Fibroblast of pulmonary artery (primary cell): ENCODE data around the gene CCDC170.

Source experiments
- DNase-seq: peaks from one replicate; pipeline ENCODE4 v3.0.0-alpha.2; 2010; ENCODE audit warnings: low read depth
- H3K4me3 ChIP-seq: replicated peaks from 2 replicates; pipeline ENCODE4 v1.5.1; 2011; ENCODE audit warnings: low read depth, mild to moderate bottlenecking, control low read depth, low read length, moderate library complexity
- TF ChIP-seq, protein P1 (sequence below): IDR thresholded peaks from 2 replicates; pipeline ENCODE4 v1.5.1; 2011; ENCODE audit warnings: mild to moderate bottlenecking, control low read depth, low read length, inconsistent platforms; ENCODE audit errors: missing control alignments

CCDC170 gene

DNA sequence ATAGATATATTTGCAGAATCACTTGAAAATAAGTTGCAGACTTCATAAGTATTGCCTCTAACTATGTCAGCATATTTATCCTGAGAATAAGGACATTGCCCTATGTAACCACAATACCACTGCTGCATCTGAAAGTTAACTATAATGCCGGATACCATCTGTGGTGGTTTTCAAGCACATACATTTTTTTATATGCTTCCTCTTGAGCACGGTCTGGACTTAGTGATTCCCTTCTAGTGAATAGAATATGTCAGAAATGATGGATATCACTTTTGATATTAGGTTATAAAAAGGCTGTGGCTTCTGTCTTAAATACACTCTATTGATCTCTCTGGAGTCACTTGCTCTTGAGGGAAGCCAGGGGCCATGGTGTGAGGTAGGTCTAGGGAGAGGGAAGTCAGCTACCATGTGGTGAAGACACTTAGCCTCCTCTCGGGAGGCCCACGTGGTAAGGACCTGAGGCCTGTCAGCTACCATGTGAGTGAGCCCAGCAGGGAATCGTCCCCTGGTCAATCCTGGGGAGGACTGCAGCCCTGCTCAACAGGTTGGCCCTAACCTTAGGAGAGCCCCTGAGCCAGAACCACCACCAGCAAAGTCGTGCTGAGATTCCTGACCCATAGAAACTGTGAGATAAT, 57.5 kb downstream of the CCDC170 start:
- H3K4me3 ChIP-seq, result no peak overlapping the region
- TF ChIP-seq, protein P1, sequence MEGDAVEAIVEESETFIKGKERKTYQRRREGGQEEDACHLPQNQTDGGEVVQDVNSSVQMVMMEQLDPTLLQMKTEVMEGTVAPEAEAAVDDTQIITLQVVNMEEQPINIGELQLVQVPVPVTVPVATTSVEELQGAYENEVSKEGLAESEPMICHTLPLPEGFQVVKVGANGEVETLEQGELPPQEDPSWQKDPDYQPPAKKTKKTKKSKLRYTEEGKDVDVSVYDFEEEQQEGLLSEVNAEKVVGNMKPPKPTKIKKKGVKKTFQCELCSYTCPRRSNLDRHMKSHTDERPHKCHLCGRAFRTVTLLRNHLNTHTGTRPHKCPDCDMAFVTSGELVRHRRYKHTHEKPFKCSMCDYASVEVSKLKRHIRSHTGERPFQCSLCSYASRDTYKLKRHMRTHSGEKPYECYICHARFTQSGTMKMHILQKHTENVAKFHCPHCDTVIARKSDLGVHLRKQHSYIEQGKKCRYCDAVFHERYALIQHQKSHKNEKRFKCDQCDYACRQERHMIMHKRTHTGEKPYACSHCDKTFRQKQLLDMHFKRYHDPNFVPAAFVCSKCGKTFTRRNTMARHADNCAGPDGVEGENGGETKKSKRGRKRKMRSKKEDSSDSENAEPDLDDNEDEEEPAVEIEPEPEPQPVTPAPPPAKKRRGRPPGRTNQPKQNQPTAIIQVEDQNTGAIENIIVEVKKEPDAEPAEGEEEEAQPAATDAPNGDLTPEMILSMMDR, result no peak
- no peak for DNase-seq

DNA sequence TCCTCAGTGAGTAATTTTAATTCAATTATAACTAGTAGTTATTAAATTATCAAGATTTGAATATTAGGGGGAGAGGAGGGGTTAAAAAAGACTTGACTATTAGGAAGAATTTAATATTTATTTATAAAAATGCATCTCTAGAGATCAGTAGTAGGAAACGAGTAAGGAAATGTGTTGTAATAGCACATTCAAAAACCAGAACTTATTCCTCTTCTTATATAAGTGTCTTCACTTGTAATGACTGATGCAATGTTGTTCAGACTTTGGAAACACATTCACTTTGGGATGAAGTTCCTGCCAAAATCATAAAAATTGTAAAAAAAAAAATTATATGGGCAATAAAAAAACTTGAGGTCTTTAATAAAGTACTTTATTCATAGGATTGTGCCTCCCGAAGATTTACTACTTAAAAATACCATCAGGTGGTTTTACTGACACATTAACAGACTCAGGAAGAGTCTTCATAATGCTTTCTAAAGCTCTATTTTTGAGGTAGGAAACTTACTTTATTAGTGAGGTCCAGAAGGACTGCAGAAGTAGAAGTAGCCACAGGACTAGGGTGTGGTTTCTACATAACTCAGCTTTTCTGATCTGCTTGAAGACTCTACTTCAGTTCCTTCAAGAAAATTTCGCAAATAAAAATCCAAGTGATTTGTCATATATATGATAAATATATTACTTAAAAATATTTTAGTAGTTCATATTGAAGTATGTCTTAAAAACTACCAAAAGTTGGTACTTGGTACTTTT, 59.8 kb downstream of the CCDC170 start:
- no peak overlapping the region for H3K4me3 ChIP-seq
- TF ChIP-seq, protein P1, result no peak

DNA sequence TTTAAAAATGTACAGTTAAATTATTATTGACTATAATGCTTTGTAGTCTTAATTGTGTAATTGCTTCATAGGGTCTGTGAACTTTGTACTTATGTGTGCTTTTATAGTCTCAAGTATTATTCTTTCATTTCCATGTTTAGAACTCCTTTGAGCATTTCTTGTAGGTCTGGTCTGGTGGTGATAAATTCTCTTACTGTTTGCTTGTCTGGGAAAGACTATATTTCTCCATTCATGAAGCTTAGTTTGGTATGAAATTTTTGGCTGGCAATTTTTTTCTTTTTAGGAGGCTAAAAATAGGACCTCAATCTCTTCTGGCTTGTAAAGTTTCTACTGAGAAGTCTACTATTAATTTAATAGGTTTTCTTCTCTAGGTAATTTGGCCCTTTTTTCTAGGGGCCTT, 67.4 kb downstream of the CCDC170 start:
- TF ChIP-seq, protein P1, result no peak
- DNase-seq, result no peak
- H3K4me3 ChIP-seq, result no peak overlapping the region

More for the DNA sequence above, 59.8 kb downstream of the CCDC170 start:
- no peak for DNase-seq

DNA sequence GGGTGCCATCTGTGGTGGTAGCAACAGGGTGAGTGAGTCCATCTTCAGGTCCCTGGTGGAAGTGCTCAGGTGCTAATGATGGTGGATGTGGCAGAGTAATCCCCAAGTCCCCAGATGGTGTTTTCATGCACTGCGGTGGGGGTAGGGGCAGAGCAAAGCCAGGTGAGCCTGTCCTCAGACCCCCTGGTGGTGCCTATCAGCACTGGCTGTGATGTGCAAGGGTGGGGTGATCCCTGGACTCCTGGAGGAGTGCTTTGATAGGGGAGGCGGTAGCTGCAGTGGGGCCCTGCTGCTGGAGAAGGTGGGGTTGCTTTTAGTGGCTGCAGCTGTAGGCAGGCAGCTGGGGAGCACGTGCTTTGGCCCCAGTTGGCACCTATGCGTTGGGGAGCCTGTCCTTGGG, 70.8 kb downstream of the CCDC170 start:
- TF ChIP-seq, protein P1, result no peak
- DNase-seq, result no peak
- no peak overlapping the region for H3K4me3 ChIP-seq

DNA sequence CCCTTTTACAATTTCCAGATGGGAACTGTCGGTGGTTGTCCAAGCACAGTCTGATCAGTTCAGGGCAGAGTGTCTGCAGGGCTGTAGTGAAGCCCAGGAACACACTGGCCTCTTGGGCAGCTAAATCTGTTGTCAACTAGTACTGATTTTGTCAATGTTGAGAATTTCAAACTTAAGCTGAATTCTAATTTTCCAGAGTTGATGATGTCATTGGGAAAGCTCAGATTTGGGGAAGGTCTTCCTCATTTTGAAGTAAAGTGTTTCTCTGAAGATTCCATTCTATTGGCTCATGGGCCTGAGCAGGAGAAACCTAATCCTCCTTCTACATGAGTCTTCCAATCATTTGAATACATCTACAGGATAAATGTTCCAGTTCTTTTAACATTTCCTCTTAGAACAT, 72.1 kb downstream of the CCDC170 start:
- no peak for DNase-seq
- TF ChIP-seq, protein P1, result no peak
- H3K4me3 ChIP-seq, result no peak overlapping the region

GRCh38 chr6:151566557-151566956, 72.7 kb downstream of the CCDC170 start:
- no peak for DNase-seq
- H3K4me3 ChIP-seq, result no peak overlapping the region
- TF ChIP-seq, protein P1, result no peak
